ENCODE data around the gene EXT2.

The EXT2 gene

GRCh38 chr11:44116234-44116830, 20.9 kb downstream of the EXT2 start:
- DNase-seq (ENCODE audit: low read depth in 1 of 2, low spot score in 1 of 2): no peak
- TF ChIP-seq REST (IDR thresholded peaks at IDR 0.05; ENCODE audit: insufficient replicate concordance, low read depth) (no peak), SPI1 (IDR thresholded peaks at IDR 0.05; ENCODE audit: borderline replicate concordance, low read depth) (no peak), POLR2AphosphoS5 (IDR thresholded peaks at IDR 0.05; ENCODE audit: low read depth) (no peak), CTCF (IDR thresholded peaks at IDR 0.05; ENCODE audit: insufficient read depth, low read length) (no peak), GABPA (IDR thresholded peaks at IDR 0.05; ENCODE audit: low read depth) (no peak)
- Histone ChIP-seq H3K4me3 (replicated peaks; ENCODE audit: insufficient read depth, low read length) (no peak overlapping the region), H3K27me3 (ENCODE audit: insufficient read depth, poor library complexity, severe bottlenecking) (no peaks in the 10 kb centered on the region), H3K27ac (replicated peaks) (no peak overlapping the region)

- H3K27me3 ChIP-seq (ENCODE audit: insufficient read depth, poor library complexity, severe bottlenecking): no peaks in the 10 kb centered on the region
- TF ChIP-seq CTCF (IDR thresholded peaks at IDR 0.05; ENCODE audit: insufficient read depth, low read length) (no peak), POLR2AphosphoS5 (IDR thresholded peaks at IDR 0.05; ENCODE audit: low read depth) (no peak), SPI1 (IDR thresholded peaks at IDR 0.05; ENCODE audit: borderline replicate concordance, low read depth) (no peak), REST (IDR thresholded peaks at IDR 0.05; ENCODE audit: insufficient replicate concordance, low read depth) (no peak), GABPA (IDR thresholded peaks at IDR 0.05; ENCODE audit: low read depth) (no peak)
- H3K27ac ChIP-seq (replicated peaks): no peak overlapping the region
- no peak for DNase-seq (ENCODE audit: low read depth in 1 of 2, low spot score in 1 of 2)
- H3K4me3 ChIP-seq (replicated peaks; ENCODE audit: insufficient read depth, low read length): no peak overlapping the region
Measured at GRCh38 chr11:44120169-44120568, 24.7 kb downstream of the EXT2 start.

GRCh38 chr11:44125598-44125997, 30.1 kb downstream of the EXT2 start:
- TF ChIP-seq SPI1 (IDR thresholded peaks at IDR 0.05; ENCODE audit: borderline replicate concordance, low read depth) (no peak), POLR2AphosphoS5 (IDR thresholded peaks at IDR 0.05; ENCODE audit: low read depth) (no peak), GABPA (IDR thresholded peaks at IDR 0.05; ENCODE audit: low read depth) (no peak), REST (IDR thresholded peaks at IDR 0.05; ENCODE audit: insufficient replicate concordance, low read depth) (no peak), CTCF (IDR thresholded peaks at IDR 0.05; ENCODE audit: insufficient read depth, low read length) (no peak)
- Histone ChIP-seq H3K27ac (replicated peaks) (no peak overlapping the region), H3K4me3 (replicated peaks; ENCODE audit: insufficient read depth, low read length) (no peak overlapping the region), H3K27me3 (ENCODE audit: insufficient read depth, poor library complexity, severe bottlenecking) (no peaks in the 10 kb centered on the region)
- DNase-seq (ENCODE audit: low read depth in 1 of 2, low spot score in 1 of 2): no peak

Measured in HL-60 (cell line).